H9 (cell line): ENCODE results near the gene ROBO1. TPM values are rescaled to one million over a fixed set of nuclear protein-coding genes. Genes with fewer than 3 reads are reported as not detected.

ENCODE experiments used
- DNase-seq: peaks from one replicate; pipeline ENCODE4 v3.0.0-alpha.2; 2017
- H2AFZ ChIP-seq: one replicate; pipeline ENCODE4 v1.6.1; 2013; ENCODE audit warnings: mild to moderate bottlenecking, low read length, control low read depth, moderate library complexity
- H2AK5ac ChIP-seq: 2 replicates; pipeline ENCODE4 v1.6.1; 2013; ENCODE audit warnings: low read length, control low read depth, mixed read lengths; ENCODE audit not compliant: insufficient read length
- H2BK120ac ChIP-seq: one replicate; pipeline ENCODE4 v1.6.1; 2013; ENCODE audit warnings: low read depth, mild to moderate bottlenecking, low read length, control low read depth, inconsistent platforms; ENCODE audit not compliant: poor library complexity, severe bottlenecking
- H2BK12ac ChIP-seq: 2 replicates; pipeline ENCODE4 v1.6.1; 2013; ENCODE audit warnings: low read length, control low read depth, mixed read lengths, low read depth; ENCODE audit not compliant: insufficient read length
- H2BK15ac ChIP-seq: 2 replicates; pipeline ENCODE4 v1.6.1; 2013; ENCODE audit warnings: low read depth, low read length, control low read depth
- H2BK20ac ChIP-seq: one replicate; pipeline ENCODE4 v1.6.1; 2013; ENCODE audit warnings: low read depth, mild to moderate bottlenecking, low read length, control low read depth, inconsistent platforms; ENCODE audit not compliant: poor library complexity, severe bottlenecking
- H2BK5ac ChIP-seq: 2 replicates; pipeline ENCODE4 v1.6.1; 2013; ENCODE audit warnings: low read length, control low read depth, mixed read lengths; ENCODE audit not compliant: insufficient read length
- H3K14ac ChIP-seq: 2 replicates; pipeline ENCODE4 v1.6.1; 2013; ENCODE audit warnings: low read length, control low read depth; ENCODE audit not compliant: insufficient read depth
- H3K18ac ChIP-seq: 2 replicates; pipeline ENCODE4 v1.6.1; 2013; ENCODE audit warnings: low read depth, mild to moderate bottlenecking, mixed read lengths, low read length, control low read depth; ENCODE audit not compliant: insufficient read length
- H3K23ac ChIP-seq: 2 replicates; pipeline ENCODE4 v1.6.1; 2013; ENCODE audit warnings: low read length, control low read depth, mixed read lengths, low read depth; ENCODE audit not compliant: insufficient read length
- H3K23me2 ChIP-seq: 2 replicates; pipeline ENCODE4 v1.6.1; 2013; ENCODE audit warnings: low read depth, mild to moderate bottlenecking, mixed read lengths, low read length, control low read depth; ENCODE audit not compliant: insufficient read length, poor library complexity, severe bottlenecking
- H3K27ac ChIP-seq: 2 replicates; pipeline ENCODE4 v1.5.1; 2013; ENCODE audit warnings: low read length, control low read depth, mixed read lengths, low read depth; ENCODE audit not compliant: insufficient read length
- H3K27me3 ChIP-seq: 2 replicates; pipeline ENCODE4 v1.6.1; 2013; ENCODE audit warnings: low read length, control low read depth, inconsistent platforms; ENCODE audit not compliant: insufficient read depth
- H3K4ac ChIP-seq: 2 replicates; pipeline ENCODE4 v1.6.1; 2013; ENCODE audit warnings: low read depth, mild to moderate bottlenecking, control low read depth, inconsistent platforms, low read length, moderate library complexity
- H3K4me1 ChIP-seq: 2 replicates; pipeline ENCODE4 v1.6.1; 2013; ENCODE audit warnings: low read length, control low read depth, inconsistent platforms; ENCODE audit not compliant: insufficient read depth
- H3K4me2 ChIP-seq: 2 replicates; pipeline ENCODE4 v1.6.1; 2013; ENCODE audit warnings: low read length, control low read depth, mixed read lengths; ENCODE audit not compliant: insufficient read length, insufficient read depth
- H3K56ac ChIP-seq: 2 replicates; pipeline ENCODE4 v1.6.1; 2013; ENCODE audit warnings: low read depth, mild to moderate bottlenecking, mixed read lengths, low read length, control low read depth; ENCODE audit not compliant: insufficient read length
- H3K79me1 ChIP-seq: 2 replicates; pipeline ENCODE4 v1.6.1; 2013; ENCODE audit warnings: low read depth, mild to moderate bottlenecking, moderate library complexity, low read length, control low read depth, inconsistent platforms; ENCODE audit not compliant: insufficient read depth, poor library complexity, severe bottlenecking
- H3K79me2 ChIP-seq: 2 replicates; pipeline ENCODE4 v1.6.1; 2013; ENCODE audit warnings: low read length, control low read depth, inconsistent platforms; ENCODE audit not compliant: insufficient read depth
- H3K9ac ChIP-seq: 2 replicates; pipeline ENCODE4 v1.6.1; 2013; ENCODE audit warnings: low read length, control low read depth, mixed read lengths; ENCODE audit not compliant: insufficient read length; ENCODE audit errors: extremely low read depth
- H3K9me3 ChIP-seq: one replicate; pipeline ENCODE4 v1.6.1; 2013; ENCODE audit warnings: low read depth, low read length, inconsistent platforms; ENCODE audit not compliant: control insufficient read depth
- H3T11ph ChIP-seq: one replicate; pipeline ENCODE4 v1.6.1; 2013; ENCODE audit warnings: mild to moderate bottlenecking, low read length, control low read depth, inconsistent platforms
- H4K20me1 ChIP-seq: one replicate; pipeline ENCODE4 v1.6.1; 2013; ENCODE audit not compliant: control insufficient read depth, insufficient read length, insufficient read depth
- H4K5ac ChIP-seq: 2 replicates; pipeline ENCODE4 v1.6.1; 2013; ENCODE audit warnings: low read depth, mild to moderate bottlenecking, mixed read lengths, low read length, control low read depth; ENCODE audit not compliant: insufficient read length
- H4K8ac ChIP-seq: replicated peaks from 2 replicates; pipeline ENCODE4 v1.6.1; 2013; ENCODE audit warnings: low read length, control low read depth, mixed read lengths, low read depth; ENCODE audit not compliant: insufficient read length
- H4K91ac ChIP-seq: 2 replicates; pipeline ENCODE4 v1.6.1; 2013; ENCODE audit warnings: low read depth, mild to moderate bottlenecking, moderate library complexity, mixed read lengths, low read length, control low read depth; ENCODE audit not compliant: insufficient read length
- H3K27ac Mint-ChIP-seq, 3 experiments: 2 replicates in 2 of 3; 3 replicates in 1 of 3; pipeline ENCODE4 v1.8.0; 2020 to 2021; ENCODE audit warnings: mixed read lengths in 3 of 3, mild to moderate bottlenecking in 1 of 3, moderate library complexity in 1 of 3
- H3K27me3 Mint-ChIP-seq: 2 replicates; pipeline ENCODE4 v1.8.0; 2021; ENCODE audit warnings: low read depth, mild to moderate bottlenecking, moderate library complexity, mixed read lengths
- H3K36me3 Mint-ChIP-seq, 3 experiments: 2 replicates in 2 of 3; 3 replicates in 1 of 3; pipeline ENCODE4 v1.8.0; 2020 to 2021; ENCODE audit warnings: low read depth in 3 of 3, mixed read lengths in 3 of 3; ENCODE audit not compliant: insufficient read depth in 1 of 3
- H3K4me1 Mint-ChIP-seq, 2 experiments: 2 replicates each; pipeline ENCODE4 v1.8.0; 2020; ENCODE audit warnings: mixed read lengths in 2 of 2
- H3K4me3 Mint-ChIP-seq, 2 experiments: 2 replicates in 1 of 2; 3 replicates in 1 of 2; pipeline ENCODE4 v1.8.0; 2020 to 2021; ENCODE audit warnings: mild to moderate bottlenecking in 2 of 2, mixed read lengths in 2 of 2, moderate library complexity in 1 of 2
- H3K9me3 Mint-ChIP-seq, 2 experiments: 2 replicates in 1 of 2; 3 replicates in 1 of 2; pipeline ENCODE4 v1.8.0; 2020; ENCODE audit warnings: mild to moderate bottlenecking in 2 of 2, mixed read lengths in 2 of 2, moderate library complexity in 1 of 2
- WGBS: extraction: QIAGEN DNeasy Blood & Tissue Kit; methylation state at CpG from one replicate; pipeline ENCODE4 v1.1.7; 2013; ENCODE audit warnings: missing lambda C conversion rate, low lambda C conversion rate, mixed read lengths; ENCODE audit not compliant: insufficient read length; ENCODE audit errors: extremely low coverage; 5-methylcytosine and 5-hydroxymethylcytosine counted together
- microRNA-seq: library from miRNA; unstranded; fragments of <30 nt; microRNA quantifications from one replicate; pipeline ENCODE4, GENCODE V29; 2020; ENCODE audit warnings: borderline microRNAs expressed
- total RNA-seq: library from RNA; stranded (reverse); gene quantifications from 2 replicates; pipeline ENCODE4 v1.2.1, GENCODE V29; 2021
- TF ChIP-seq, protein P1 (sequence below): fragments of 200-600 bp; sonication (generic); conservative IDR thresholded peaks from 3 replicates; pipeline ENCODE4 v1.8.0; 2021; ENCODE audit warnings: antibody characterized with exemption, mild to moderate bottlenecking

The ROBO1 gene
- total RNA-seq, 1 experiment from 2014 or later, result 62.7 TPM

DNA sequence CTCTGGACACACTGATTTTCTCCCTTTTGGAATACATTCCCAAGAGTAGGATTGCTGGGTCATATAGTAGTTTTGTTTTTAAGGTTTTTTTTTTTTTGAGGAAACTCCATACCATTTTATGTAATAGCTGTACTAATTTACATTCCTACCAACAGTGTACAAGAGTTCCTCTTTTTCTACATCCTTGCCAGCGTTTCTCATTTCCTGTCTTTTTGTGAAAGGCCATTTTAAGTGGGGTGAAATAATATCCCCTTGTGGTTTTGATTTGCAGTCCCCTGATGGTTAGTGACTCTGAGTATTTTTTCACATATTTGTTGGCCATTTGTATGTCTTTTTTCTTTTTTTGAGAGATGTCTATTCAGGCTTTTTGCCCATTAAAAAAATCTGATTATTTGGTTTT lies 1205.5 kb downstream of the ROBO1 start:
- no peak for DNase-seq
- H3K79me1 ChIP-seq, result no peaks in the 10 kb centered on the region
- H3K23ac ChIP-seq, result no peak overlapping the region
- no peak overlapping the region for H3K18ac ChIP-seq
- H2BK12ac ChIP-seq, result no peak overlapping the region
- Mint-ChIP-seq H3K9me3 (peaks cover 30 to 37% of the 10 kb centered on the region in 2 experiments), H3K27me3 (no peaks in the 10 kb centered on the region; the same call in 1 of the 2 replicates), H3K4me3 (no peak overlapping the region), H3K36me3 (peaks cover 19 to 33% (median 20%) of the 10 kb centered on the region in 3 experiments), H3K27ac (no peak overlapping the region; a peak in 1 of 7 replicates), H3K4me1 (peaks cover 0 to 5% of the 10 kb centered on the region in 2 experiments; a peak in 3 of 4 replicates)
- H3K23me2 ChIP-seq, result no peaks in the 10 kb centered on the region
- H4K20me1 ChIP-seq, result no peaks in the 10 kb centered on the region
- WGBS, result no CpG with 5 or more reads among the region's 1 CpG
- H3K27ac ChIP-seq, result no peak overlapping the region
- no peaks in the 10 kb centered on the region for H3K79me2 ChIP-seq
- TF ChIP-seq, protein P1, sequence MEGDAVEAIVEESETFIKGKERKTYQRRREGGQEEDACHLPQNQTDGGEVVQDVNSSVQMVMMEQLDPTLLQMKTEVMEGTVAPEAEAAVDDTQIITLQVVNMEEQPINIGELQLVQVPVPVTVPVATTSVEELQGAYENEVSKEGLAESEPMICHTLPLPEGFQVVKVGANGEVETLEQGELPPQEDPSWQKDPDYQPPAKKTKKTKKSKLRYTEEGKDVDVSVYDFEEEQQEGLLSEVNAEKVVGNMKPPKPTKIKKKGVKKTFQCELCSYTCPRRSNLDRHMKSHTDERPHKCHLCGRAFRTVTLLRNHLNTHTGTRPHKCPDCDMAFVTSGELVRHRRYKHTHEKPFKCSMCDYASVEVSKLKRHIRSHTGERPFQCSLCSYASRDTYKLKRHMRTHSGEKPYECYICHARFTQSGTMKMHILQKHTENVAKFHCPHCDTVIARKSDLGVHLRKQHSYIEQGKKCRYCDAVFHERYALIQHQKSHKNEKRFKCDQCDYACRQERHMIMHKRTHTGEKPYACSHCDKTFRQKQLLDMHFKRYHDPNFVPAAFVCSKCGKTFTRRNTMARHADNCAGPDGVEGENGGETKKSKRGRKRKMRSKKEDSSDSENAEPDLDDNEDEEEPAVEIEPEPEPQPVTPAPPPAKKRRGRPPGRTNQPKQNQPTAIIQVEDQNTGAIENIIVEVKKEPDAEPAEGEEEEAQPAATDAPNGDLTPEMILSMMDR, result no peak
- no peaks in the 10 kb centered on the region for H3K4me1 ChIP-seq
- no peak overlapping the region for H2BK120ac ChIP-seq
- no peak overlapping the region for H3K56ac ChIP-seq
- H2AFZ ChIP-seq, result no peak overlapping the region
- no peak overlapping the region for H3K14ac ChIP-seq
- no peak overlapping the region for H2BK5ac ChIP-seq
- H3K27me3 ChIP-seq, result no peaks in the 10 kb centered on the region
- peaks cover 14% of the 10 kb centered on the region for H3K9me3 ChIP-seq
- no peak overlapping the region for H2AK5ac ChIP-seq
- no peak overlapping the region for H3K4me2 ChIP-seq
- H4K8ac ChIP-seq, result no peak overlapping the region
- H3K9ac ChIP-seq, result no peak overlapping the region
- H3T11ph ChIP-seq, result no peak overlapping the region
- H2BK15ac ChIP-seq, result no peak overlapping the region
- H4K91ac ChIP-seq, result no peak overlapping the region
- H2BK20ac ChIP-seq, result no peak overlapping the region
- no peak overlapping the region for H4K5ac ChIP-seq
- H3K4ac ChIP-seq, result no peak overlapping the region

Small RNAs within 50 kb of the gene (microRNA-seq; reads per million reads assigned to microRNA genes)
- gene MIR3923, result not detected
